Mesodermal cell (in vitro differentiated cells): ENCODE measurements around the gene DLGAP1.

ENCODE experiments used
- H3K27ac ChIP-seq: 2 replicates; pipeline ENCODE4 v1.7.0; 2013; ENCODE audit warnings: mild to moderate bottlenecking, low read depth, low read length, moderate library complexity; ENCODE audit not compliant: severe bottlenecking
- H3K36me3 ChIP-seq: 2 replicates; pipeline ENCODE4 v1.7.1; 2013; ENCODE audit warnings: mild to moderate bottlenecking, low read length, moderate library complexity; ENCODE audit not compliant: control insufficient read depth, insufficient read depth
- H3K4me1 ChIP-seq: one replicate; pipeline ENCODE4 v1.7.1; 2013; ENCODE audit warnings: mild to moderate bottlenecking, low read length; ENCODE audit not compliant: insufficient read depth, control insufficient read depth, poor library complexity, severe bottlenecking
- H3K4me3 ChIP-seq: 2 replicates; pipeline ENCODE4 v1.7.0; 2013; ENCODE audit warnings: low read length, control low read depth, mild to moderate bottlenecking; ENCODE audit not compliant: insufficient read depth, poor library complexity, severe bottlenecking; ENCODE audit errors: extremely low read depth
- H3K9me3 ChIP-seq: 2 replicates; pipeline ENCODE4 v1.7.1; 2013; ENCODE audit warnings: mild to moderate bottlenecking, low read length, moderate library complexity; ENCODE audit not compliant: control insufficient read depth
- WGBS, 2 experiments: methylation state at CpG; one replicate each; pipeline ENCODE4 v1.1.5; 2013; ENCODE audit warnings: missing lambda C conversion rate in 2 of 2; ENCODE audit not compliant: insufficient coverage in 2 of 2; 5-methylcytosine and 5-hydroxymethylcytosine counted together

DLGAP1 gene

DNA sequence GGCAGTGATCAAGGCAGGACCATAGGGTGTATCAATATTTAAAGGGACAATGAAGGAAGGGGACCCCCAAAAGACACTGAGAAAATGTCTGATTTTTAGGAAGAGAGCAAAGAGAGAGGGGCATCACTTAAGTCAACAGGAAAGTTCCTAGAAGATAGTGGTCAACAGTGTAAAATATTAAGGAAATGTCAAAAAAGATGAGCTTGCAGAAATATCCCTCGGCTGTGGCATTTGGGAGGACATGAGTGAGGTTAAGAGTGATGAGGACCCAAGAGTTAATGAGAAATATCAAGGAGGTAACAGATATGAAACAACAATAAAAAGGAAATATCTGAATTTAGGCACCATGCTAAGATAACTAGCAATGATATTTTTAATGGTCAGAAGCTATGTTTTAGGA, 665.6 kb downstream of the DLGAP1 start:
- H3K9me3 ChIP-seq, result no peaks in the 10 kb centered on the region
- H3K4me1 ChIP-seq, result peaks cover 7% of the 10 kb centered on the region
- H3K27ac ChIP-seq, result no peak overlapping the region
- no peak overlapping the region for H3K4me3 ChIP-seq
- WGBS, 2 experiments, result 100% methylated on average over 1 of the region's 1 CpG; no CpG with 5 or more reads in 1 of the 2 experiments
- no peaks in the 10 kb centered on the region for H3K36me3 ChIP-seq

DNA sequence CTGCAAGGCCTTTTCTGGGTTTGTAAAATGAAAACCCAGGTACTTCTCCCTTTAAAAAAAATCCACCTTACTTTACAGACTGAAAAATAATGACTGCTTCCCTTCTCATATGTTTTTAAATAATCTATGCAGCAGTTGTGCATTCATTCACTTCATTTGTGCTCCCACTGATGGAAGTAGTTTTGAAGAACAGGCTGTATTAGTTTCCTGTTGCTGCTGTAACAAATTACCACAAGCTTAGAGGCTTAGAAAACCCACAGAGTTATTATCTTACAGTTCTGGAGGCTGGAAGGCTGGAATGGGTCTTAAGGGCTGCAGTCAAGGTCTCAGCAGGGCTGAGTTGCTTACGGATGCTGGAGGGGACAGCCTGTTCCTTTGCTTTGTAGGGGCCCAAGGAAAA, 670.2 kb downstream of the DLGAP1 start:
- 91 to 100% methylated on average over 1 of the region's 1 CpG for WGBS, 2 experiments
- Histone ChIP-seq H3K4me1 (no peaks in the 10 kb centered on the region), H3K9me3 (no peaks in the 10 kb centered on the region), H3K4me3 (no peak overlapping the region), H3K27ac (no peak overlapping the region), H3K36me3 (no peaks in the 10 kb centered on the region)

DNA sequence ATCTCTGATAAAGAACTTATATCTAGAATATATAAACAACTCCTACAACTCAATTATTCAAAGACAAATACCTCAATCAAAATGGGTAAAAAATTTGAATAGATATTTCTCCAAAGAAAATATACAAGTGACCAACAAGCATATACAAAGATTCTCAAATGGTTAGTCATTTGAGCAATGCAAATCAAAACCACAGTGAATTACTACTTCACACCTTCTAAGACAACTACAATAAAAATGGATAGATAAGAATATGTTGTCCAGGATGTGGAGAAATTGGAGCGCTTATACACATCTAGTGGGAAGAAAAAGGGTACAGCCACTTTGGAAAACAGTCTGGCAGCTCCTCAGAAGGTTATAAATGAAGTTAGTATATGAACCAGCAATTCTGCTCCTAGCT, 672.2 kb downstream of the DLGAP1 start:
- 100% methylated on average over 1 of the region's 1 CpG; no CpG with 5 or more reads in 1 of the 2 experiments for WGBS, 2 experiments

DNA sequence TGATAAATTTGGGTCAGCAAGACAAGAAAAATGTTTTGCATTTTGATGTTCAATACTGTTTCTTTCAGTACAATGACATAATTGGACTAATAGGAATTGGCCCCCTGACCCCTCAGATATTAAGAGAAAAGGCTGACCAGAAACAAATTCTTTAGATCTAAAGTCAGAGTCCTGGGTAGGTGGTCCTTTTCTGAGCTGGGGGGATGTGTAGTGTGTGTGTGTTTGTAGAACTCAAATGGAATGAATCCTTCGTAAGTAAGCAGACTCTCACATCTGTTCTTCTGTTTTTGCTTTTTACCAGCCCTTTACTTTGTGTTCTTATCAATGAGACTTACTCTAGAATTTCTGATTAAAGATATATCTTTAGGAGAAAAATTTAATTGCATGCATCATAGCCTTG, 677.4 kb downstream of the DLGAP1 start:
- Histone ChIP-seq H3K4me3 (no peak overlapping the region), H3K9me3 (no peaks in the 10 kb centered on the region), H3K36me3 (no peaks in the 10 kb centered on the region), H3K4me1 (no peaks in the 10 kb centered on the region), H3K27ac (no peak overlapping the region)
- no CpG with 5 or more reads among the region's 1 CpG for WGBS, 2 experiments

More for the DNA sequence above, 672.2 kb downstream of the DLGAP1 start:
- Histone ChIP-seq H3K27ac (no peak overlapping the region), H3K9me3 (no peaks in the 10 kb centered on the region), H3K4me3 (no peak overlapping the region), H3K36me3 (no peaks in the 10 kb centered on the region), H3K4me1 (no peaks in the 10 kb centered on the region)

DNA sequence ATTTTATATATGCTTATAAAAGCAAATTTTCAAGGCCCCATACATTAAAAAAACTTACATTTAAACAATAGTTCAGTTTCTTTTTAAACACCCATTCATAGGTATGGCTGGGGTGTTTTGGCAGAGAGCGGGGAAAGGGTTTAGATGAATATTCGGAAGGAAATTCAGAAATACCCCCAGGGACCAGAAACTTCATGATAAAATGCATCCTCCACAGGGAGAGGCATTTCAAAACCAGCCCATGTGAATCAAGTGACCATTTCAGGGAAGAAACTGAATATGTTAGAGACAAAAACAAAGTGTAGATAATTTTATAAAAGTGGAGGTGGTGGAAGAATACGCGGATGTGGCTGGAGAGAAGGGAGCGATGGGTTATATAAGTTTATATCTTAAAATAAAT, 678.0 kb downstream of the DLGAP1 start:
- no peaks in the 10 kb centered on the region for H3K36me3 ChIP-seq
- no peak overlapping the region for H3K27ac ChIP-seq
- no peaks in the 10 kb centered on the region for H3K4me1 ChIP-seq
- no peak overlapping the region for H3K4me3 ChIP-seq
- no peaks in the 10 kb centered on the region for H3K9me3 ChIP-seq
- whole genome bisulfite sequencing, 2 experiments, result no CpG with 5 or more reads among the region's 5 CpGs

DNA sequence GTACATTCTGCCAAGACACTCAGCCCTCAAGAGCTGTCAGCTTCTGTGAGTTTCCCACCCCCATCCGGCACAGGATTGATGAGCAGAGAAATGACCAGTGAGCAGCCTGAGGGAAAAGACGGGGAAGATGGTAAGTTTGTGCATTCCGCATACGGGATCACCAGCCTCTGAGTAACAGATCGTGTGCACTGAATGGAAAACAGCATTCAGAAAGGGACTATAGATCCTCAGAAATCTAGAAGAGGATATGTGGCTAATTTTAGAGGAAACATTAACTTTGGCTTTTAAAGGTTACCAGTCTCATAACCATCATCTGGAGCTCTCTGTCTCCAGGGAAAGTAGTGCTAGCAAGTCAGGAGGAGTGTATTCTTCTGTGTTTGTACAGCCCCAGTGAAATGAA, 679.1 kb downstream of the DLGAP1 start:
- 92 to 95% methylated on average over 5 of the region's 5 CpGs for WGBS, 2 experiments
- no peak overlapping the region for H3K4me3 ChIP-seq
- no peak overlapping the region for H3K27ac ChIP-seq
- no peaks in the 10 kb centered on the region for H3K36me3 ChIP-seq
- H3K9me3 ChIP-seq, result no peaks in the 10 kb centered on the region
- no peaks in the 10 kb centered on the region for H3K4me1 ChIP-seq

DNA sequence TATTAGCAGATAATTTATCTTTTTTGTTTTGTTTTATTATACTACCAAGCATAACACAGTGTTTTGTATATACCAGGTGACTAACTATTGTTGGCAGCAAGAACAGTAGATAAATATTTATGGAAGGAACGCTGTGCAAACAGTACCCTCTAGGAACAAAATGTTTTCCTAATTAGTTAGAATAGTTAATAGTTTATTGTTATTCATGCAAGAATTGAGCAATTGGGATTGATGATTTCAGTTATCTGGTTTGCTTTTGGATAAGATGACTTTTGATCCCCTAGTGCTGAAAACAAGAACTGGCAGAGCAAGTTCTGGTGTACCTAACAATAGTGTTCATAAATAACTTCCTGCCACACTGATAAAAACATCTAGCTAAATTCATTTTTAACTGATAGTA, 681.8 kb downstream of the DLGAP1 start:
- H3K36me3 ChIP-seq, result no peaks in the 10 kb centered on the region
- H3K4me1 ChIP-seq, result no peaks in the 10 kb centered on the region
- no peak overlapping the region for H3K27ac ChIP-seq
- H3K9me3 ChIP-seq, result no peaks in the 10 kb centered on the region
- H3K4me3 ChIP-seq, result no peak overlapping the region
- WGBS, 2 experiments, result no CpG with 5 or more reads among the region's 1 CpG

DNA sequence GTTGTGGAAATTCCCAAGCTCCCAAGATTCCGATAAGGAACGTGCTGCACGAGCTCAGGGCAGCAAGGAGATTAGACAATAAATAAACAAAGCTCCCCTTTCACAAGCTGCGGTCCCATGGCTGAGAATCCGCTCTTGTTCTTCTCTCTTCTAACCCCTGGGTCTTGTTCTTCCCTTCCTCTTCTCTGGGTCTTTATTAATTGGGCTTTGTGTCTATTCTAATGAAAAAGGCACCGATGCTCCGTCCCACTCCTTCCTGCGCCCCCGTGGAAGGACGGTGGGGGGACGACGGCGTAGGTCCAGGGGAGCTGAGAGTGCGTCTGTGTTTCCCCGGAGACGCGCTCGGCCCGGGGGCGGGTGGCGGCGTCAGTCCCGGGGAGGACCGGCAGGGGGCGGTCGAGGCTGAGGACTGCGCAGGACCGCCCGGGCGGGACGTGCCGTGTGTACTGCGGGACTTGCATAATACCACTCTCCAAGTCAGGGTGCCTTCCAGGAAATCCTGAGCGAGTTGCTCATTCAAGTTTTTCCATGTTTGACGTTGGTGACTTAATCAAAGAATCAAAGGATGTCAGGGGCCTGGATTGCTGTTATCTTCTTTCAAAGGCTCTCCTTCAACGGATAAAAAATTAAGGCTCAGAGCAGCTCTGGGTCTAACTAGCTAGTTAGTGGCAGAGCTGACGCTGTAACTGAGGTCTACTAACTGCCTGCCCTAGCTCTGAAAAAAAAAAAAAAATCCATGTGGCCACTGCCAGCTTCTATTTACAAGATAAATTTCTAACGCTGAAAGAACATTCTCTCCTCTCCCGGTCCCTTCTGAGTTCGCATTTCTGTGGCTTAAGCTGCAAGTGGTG, 683.8 kb downstream of the DLGAP1 start:
- Histone ChIP-seq H3K4me3 (peak overlapping the region; percentile 25), H3K36me3 (no peaks in the 10 kb centered on the region), H3K9me3 (peaks cover 2% of the 10 kb centered on the region), H3K4me1 (no peaks in the 10 kb centered on the region), H3K27ac (peak overlapping the region; percentile 25)
- 3 to 5% methylated on average over 26 to 34 of the region's 40 CpGs for WGBS, 2 experiments

DNA sequence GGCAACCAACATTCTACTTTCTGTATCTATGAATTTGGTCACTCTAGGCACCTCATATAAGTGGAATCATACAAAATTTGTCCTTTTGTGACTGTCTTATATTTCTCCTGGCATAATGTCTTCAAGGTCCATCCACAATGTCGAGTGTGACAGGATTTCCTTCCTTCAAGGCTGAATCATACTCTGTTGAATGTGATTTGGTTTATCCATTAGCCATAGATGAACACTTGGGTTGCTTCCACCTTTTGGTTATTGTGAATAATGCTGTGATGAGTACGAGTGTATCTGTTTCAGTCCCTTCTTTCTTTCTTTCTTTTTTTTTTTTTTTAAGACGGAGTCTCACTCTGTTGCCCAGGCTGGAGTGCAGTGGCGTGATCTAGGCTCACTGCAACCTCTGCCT, 693.8 kb downstream of the DLGAP1 start:
- Histone ChIP-seq H3K36me3 (no peaks in the 10 kb centered on the region), H3K4me3 (no peak overlapping the region), H3K4me1 (no peaks in the 10 kb centered on the region), H3K27ac (no peak overlapping the region), H3K9me3 (peaks cover 6% of the 10 kb centered on the region)
- WGBS, 2 experiments, result 100% methylated on average over 1 of the region's 4 CpGs; no CpG with 5 or more reads in 1 of the 2 experiments

DNA sequence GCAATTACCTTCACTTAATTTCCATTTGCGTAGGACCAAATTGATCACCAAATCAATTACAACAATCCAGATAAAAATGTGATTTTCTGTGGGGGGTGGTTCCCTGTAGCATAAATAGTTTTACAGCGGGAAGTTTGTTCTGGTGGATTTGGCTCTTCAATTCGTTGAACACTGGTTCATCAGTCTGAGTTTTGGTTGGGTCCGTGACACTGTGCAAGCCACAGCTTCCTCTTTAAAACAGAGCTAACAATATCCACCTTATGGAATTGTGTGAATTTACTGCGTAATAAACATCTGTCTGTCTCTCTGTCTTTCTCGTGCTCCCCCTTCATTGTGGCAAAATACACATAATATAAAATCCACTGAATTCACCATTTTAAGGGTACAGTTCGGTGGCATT, 694.4 kb downstream of the DLGAP1 start:
- no peak overlapping the region for H3K4me3 ChIP-seq
- no peak overlapping the region for H3K27ac ChIP-seq
- no peaks in the 10 kb centered on the region for H3K36me3 ChIP-seq
- H3K9me3 ChIP-seq, result peaks cover under 1% of the 10 kb centered on the region
- no peaks in the 10 kb centered on the region for H3K4me1 ChIP-seq
- 97 to 100% methylated on average over 2 to 5 of the region's 7 CpGs for WGBS, 2 experiments

DNA sequence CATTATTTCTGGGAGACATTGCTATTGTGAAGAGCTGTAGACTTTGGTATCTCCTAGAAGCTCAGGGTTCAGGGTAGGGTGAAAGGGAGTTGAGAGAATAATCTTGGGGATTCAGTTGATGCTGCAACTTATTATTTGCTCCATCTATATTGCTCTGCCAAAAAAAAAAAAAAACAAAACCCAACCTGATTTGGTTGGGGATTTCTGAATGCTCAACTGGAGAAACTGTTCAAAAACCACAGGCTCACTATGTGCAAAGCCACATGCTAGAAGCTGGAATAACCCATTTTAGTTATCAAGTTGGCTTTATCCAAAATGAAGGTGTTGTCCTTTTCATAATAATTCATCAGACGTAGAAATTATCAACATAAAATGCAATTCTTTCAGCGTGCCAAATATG, 696.0 kb downstream of the DLGAP1 start:
- Histone ChIP-seq H3K9me3 (no peaks in the 10 kb centered on the region), H3K36me3 (no peaks in the 10 kb centered on the region), H3K27ac (no peak overlapping the region), H3K4me3 (no peak overlapping the region), H3K4me1 (no peaks in the 10 kb centered on the region)
- 85 to 92% methylated on average over 2 of the region's 2 CpGs for WGBS, 2 experiments
